RWPE2 (cell line): ENCODE results near the gene CPSF3.

Experiments used
- ATAC-seq: fragments of 200-7000 bp; cut with Tn5 transposase; 3 replicates; pipeline ENCODE4 v1.9.1; 2021; ENCODE audit warnings: low read depth
- DNase-seq: peaks from one replicate; pipeline ENCODE4 v3.0.0-alpha.2; 2020; ENCODE audit warnings: low spot score
- H3K27ac ChIP-seq: fragments of 450-650 bp; 2 replicates; pipeline ENCODE4 v1.5.1; 2017; ENCODE audit warnings: mild to moderate bottlenecking; ENCODE audit not compliant: poor library complexity, severe bottlenecking
- H3K27me3 ChIP-seq: fragments of 250-450 bp; sonication (Bioruptor Pico); 2 replicates; pipeline ENCODE4 v1.5.1; 2021; ENCODE audit warnings: mild to moderate bottlenecking, moderate library complexity; ENCODE audit not compliant: insufficient read depth, poor library complexity, severe bottlenecking
- H3K36me3 ChIP-seq: fragments of 250-450 bp; sonication (Bioruptor Pico); 2 replicates; pipeline ENCODE4 v1.5.1; 2020; ENCODE audit warnings: low read depth, mild to moderate bottlenecking, moderate library complexity
- H3K4me1 ChIP-seq: fragments of 250-450 bp; sonication (Bioruptor Pico); 2 replicates; pipeline ENCODE4 v1.5.1; 2021; ENCODE audit warnings: mild to moderate bottlenecking, moderate library complexity; ENCODE audit not compliant: insufficient read depth, poor library complexity, severe bottlenecking
- H3K4me3 ChIP-seq: fragments of 250-450 bp; sonication (Bioruptor Pico); 2 replicates; pipeline ENCODE4 v1.5.1; 2021; ENCODE audit warnings: mild to moderate bottlenecking, moderate library complexity; ENCODE audit not compliant: severe bottlenecking
- H3K9me3 ChIP-seq: fragments of 250-450 bp; sonication (Bioruptor Pico); 2 replicates; pipeline ENCODE4 v1.5.1; 2021; ENCODE audit warnings: mild to moderate bottlenecking, moderate library complexity; ENCODE audit not compliant: severe bottlenecking
- CTCF ChIP-seq: fragments of 450-650 bp; IDR thresholded peaks from one replicate; pipeline ENCODE4 v1.5.1; 2017; ENCODE audit warnings: mild to moderate bottlenecking, moderate library complexity; ENCODE audit not compliant: poor library complexity, severe bottlenecking

The CPSF3 gene

GRCh38 chr2:9423100-9423921 lies at the start of gene CPSF3, which contains the start of gene ITGB1BP1:
CPSF3 (plus strand) TSS chr2:9423654; CDS start chr2:9423774, 120 bp downstream.
ITGB1BP1 (minus strand) TSS chr2:9423528; CDS start chr2:9418697, 4,831 bp downstream.
- Histone ChIP-seq H3K36me3 (peaks cover 16% of the 10 kb centered on the region), H3K4me3 (peak within 1 kb of the TSS; percentile 68), H3K27ac (peak within 1 kb of the TSS; percentile 60), H3K4me1 (peaks cover 11% of the 10 kb centered on the region), H3K27me3 (no peaks in the 10 kb centered on the region), H3K9me3 (no peaks in the 10 kb centered on the region)
- no peak for TF ChIP-seq CTCF
- peak; percentile 85 for ATAC-seq
- peak; percentile 94 for DNase-seq

- no peak for ATAC-seq
- no peak for TF ChIP-seq CTCF
- Histone ChIP-seq H3K4me3 (no peak overlapping the region), H3K27ac (no peak overlapping the region), H3K36me3 (peaks cover 86% of the 10 kb centered on the region), H3K9me3 (no peaks in the 10 kb centered on the region), H3K27me3 (no peaks in the 10 kb centered on the region), H3K4me1 (peaks cover 8% of the 10 kb centered on the region)
- DNase-seq = no peak
These were observed 49.3 kb upstream of the CPSF3 start for GRCh38 chr2:9374071-9374730.

GRCh38 chr2:9375857-9376428 lies 47.5 kb upstream of the CPSF3 start:
- no peaks in the 10 kb centered on the region for H3K27me3 ChIP-seq
- no peak overlapping the region for H3K4me3 ChIP-seq
- no peak for DNase-seq
- no peak for TF ChIP-seq CTCF
- H3K36me3 ChIP-seq = peaks cover 85% of the 10 kb centered on the region
- no peak for ATAC-seq
- no peaks in the 10 kb centered on the region for H3K9me3 ChIP-seq
- H3K4me1 ChIP-seq = peaks cover 19% of the 10 kb centered on the region
- H3K27ac ChIP-seq = peak overlapping the region; percentile 84

GRCh38 chr2:9377461-9378097 lies 45.9 kb upstream of the CPSF3 start:
- peaks cover 29% of the 10 kb centered on the region for H3K4me1 ChIP-seq
- H3K27ac ChIP-seq = peak overlapping the region; percentile 84
- H3K36me3 ChIP-seq = peaks cover 85% of the 10 kb centered on the region
- no peak overlapping the region for H3K4me3 ChIP-seq
- no peak for TF ChIP-seq CTCF
- DNase-seq (no peak), ATAC-seq (no peak)
- no peaks in the 10 kb centered on the region for H3K27me3 ChIP-seq
- H3K9me3 ChIP-seq = no peaks in the 10 kb centered on the region
